Stimulated activated CD4-positive, alpha-beta T cell treated with anti-CD3 and anti-CD28 coated beads, TNF-alpha, amount 100 ng/mL, for 4 hours (primary cell): ENCODE measurements around the gene NAV2.
A peak's percentile ranks its signal among the peaks of the same experiment; 100 is the strongest.
"Not testable (repeated sequence)": the region's sequence is repeated elsewhere in the genome, so short reads cannot be mapped to it uniquely, and the experiment has no call there.

Experiments
- DNase-seq, 3 experiments: peaks; one replicate each; pipeline ENCODE4 v3.0.0-alpha.2; 2020; ENCODE audit warnings: low read depth in 3 of 3

NAV2 gene

GRCh38 chr11:20117291-20117690, 404.7 kb downstream of the NAV2 start:
- DNase-seq: no peak

GRCh38 chr11:20118209-20118608, 405.6 kb downstream of the NAV2 start:
- no peak for DNase-seq

GRCh38 chr11:20119315-20119714, 406.7 kb downstream of the NAV2 start:
- no peak for DNase-seq

- DNase-seq: no peak
Measured at GRCh38 chr11:20120134-20120925, 407.7 kb downstream of the NAV2 start.

- no peak for DNase-seq
Measured at GRCh38 chr11:20122131-20122530, 409.5 kb downstream of the NAV2 start.

- no peak for DNase-seq
Measured at GRCh38 chr11:20125927-20126326, 413.3 kb downstream of the NAV2 start.

GRCh38 chr11:20126724-20127123, 414.1 kb downstream of the NAV2 start:
- no peak for DNase-seq

GRCh38 chr11:20127671-20128527, 415.3 kb downstream of the NAV2 start:
- peak; percentile 54 to 65 (median 59) for DNase-seq

- not testable (repeated sequence) for DNase-seq
Measured at GRCh38 chr11:20128528-20128825, 415.8 kb downstream of the NAV2 start.

- DNase-seq: no peak
Measured at GRCh38 chr11:20129665-20130064, 417.0 kb downstream of the NAV2 start.

GRCh38 chr11:20131788-20132666, 419.4 kb downstream of the NAV2 start:
- peak in 1 of 3 experiments; percentile 21 for DNase-seq

GRCh38 chr11:20132667-20133039, 420.0 kb downstream of the NAV2 start:
- DNase-seq: no peak

- no peak for DNase-seq
Measured at GRCh38 chr11:20134991-20135736, 422.5 kb downstream of the NAV2 start.

- DNase-seq: no peak
Measured at GRCh38 chr11:20137637-20138036, 425.0 kb downstream of the NAV2 start.

- no peak for DNase-seq
Measured at GRCh38 chr11:20138707-20139106, 426.1 kb downstream of the NAV2 start.

- no peak for DNase-seq
Measured at GRCh38 chr11:20154381-20154780, 441.7 kb downstream of the NAV2 start.

- no peak for DNase-seq
Measured at GRCh38 chr11:20155683-20156279, 443.1 kb downstream of the NAV2 start.

GRCh38 chr11:20156280-20156875, 443.7 kb downstream of the NAV2 start:
- DNase-seq: peak; percentile 31 to 37 (median 35)

- peak in 1 of 3 experiments; percentile 10 for DNase-seq
Measured at GRCh38 chr11:20156876-20157613, 444.4 kb downstream of the NAV2 start.

GRCh38 chr11:20157728-20158127, 445.1 kb downstream of the NAV2 start:
- DNase-seq: no peak
